Measurements from ENCODE around the gene DONSON.

DNA sequence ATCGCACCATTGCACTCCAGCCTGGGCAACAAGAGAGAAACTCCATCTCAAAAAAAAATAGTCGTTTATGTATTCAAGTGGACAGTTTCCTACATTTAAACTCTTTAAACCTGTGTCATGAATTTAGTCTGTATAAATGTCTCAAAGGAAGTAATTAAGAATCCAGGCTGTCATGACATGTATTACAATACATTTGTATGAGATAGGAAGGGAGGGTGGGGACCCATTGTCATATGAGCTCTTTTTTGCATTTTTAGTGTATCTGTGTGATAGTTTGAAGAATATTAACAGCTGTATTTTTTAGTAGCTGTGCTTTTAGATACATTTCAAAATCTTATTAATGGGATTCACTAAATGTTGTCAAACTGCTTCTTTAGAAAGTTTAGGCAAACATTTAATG, 20.0 kb downstream of the DONSON start:
- TF ChIP-seq, protein P1, sequence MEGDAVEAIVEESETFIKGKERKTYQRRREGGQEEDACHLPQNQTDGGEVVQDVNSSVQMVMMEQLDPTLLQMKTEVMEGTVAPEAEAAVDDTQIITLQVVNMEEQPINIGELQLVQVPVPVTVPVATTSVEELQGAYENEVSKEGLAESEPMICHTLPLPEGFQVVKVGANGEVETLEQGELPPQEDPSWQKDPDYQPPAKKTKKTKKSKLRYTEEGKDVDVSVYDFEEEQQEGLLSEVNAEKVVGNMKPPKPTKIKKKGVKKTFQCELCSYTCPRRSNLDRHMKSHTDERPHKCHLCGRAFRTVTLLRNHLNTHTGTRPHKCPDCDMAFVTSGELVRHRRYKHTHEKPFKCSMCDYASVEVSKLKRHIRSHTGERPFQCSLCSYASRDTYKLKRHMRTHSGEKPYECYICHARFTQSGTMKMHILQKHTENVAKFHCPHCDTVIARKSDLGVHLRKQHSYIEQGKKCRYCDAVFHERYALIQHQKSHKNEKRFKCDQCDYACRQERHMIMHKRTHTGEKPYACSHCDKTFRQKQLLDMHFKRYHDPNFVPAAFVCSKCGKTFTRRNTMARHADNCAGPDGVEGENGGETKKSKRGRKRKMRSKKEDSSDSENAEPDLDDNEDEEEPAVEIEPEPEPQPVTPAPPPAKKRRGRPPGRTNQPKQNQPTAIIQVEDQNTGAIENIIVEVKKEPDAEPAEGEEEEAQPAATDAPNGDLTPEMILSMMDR (tag by site-specific recombination; IDR thresholded peaks at IDR 0.05): no peak
- TF ChIP-seq ZNF146 (tag by site-specific recombination; IDR thresholded peaks at IDR 0.05) (no peak), TCF7L2 (IDR thresholded peaks at IDR 0.05; ENCODE audit: borderline replicate concordance, low read depth, low read length) (no peak), ZNF132 (tag by site-specific recombination; IDR thresholded peaks at IDR 0.05; ENCODE audit: borderline replicate concordance) (no peak)
- TF ChIP-seq, protein P2, sequence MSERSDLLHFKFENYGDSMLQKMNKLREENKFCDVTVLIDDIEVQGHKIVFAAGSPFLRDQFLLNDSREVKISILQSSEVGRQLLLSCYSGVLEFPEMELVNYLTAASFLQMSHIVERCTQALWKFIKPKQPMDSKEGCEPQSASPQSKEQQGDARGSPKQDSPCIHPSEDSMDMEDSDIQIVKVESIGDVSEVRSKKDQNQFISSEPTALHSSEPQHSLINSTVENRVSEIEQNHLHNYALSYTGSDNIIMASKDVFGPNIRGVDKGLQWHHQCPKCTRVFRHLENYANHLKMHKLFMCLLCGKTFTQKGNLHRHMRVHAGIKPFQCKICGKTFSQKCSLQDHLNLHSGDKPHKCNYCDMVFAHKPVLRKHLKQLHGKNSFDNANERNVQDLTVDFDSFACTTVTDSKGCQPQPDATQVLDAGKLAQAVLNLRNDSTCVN (tag by site-specific recombination; optimal IDR thresholded peaks at IDR 0.05): no peak

Measured in HEK293 (cell line).